ENCODE measurements around the gene BTD.

The BTD gene

DNA sequence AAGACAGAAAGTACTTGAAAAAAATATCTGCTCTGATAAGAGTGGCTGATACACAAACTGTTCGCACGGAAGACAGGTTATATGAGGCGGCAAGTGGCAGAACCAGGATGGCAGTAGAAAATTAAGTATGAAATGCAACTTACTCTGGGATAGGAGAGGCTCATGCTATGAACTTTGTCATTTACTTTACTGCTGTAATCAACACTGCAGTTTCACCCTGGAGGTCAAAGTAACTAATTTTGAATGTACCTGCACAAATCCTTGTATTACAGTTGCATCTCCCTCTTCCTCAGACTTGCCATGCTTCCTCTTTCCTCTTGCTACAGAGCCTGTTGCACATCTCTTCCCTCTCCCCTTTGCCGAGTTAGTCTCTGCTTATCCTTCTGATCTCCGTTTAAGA, 39.0 kb upstream of the BTD start:
- in situ Hi-C loops (cut with HindIII; ENCODE audit: low sequenced_read_pairs): no loop called here
- no peak for DNase-seq (ENCODE audit: low read depth)
- H3K4me3 ChIP-seq (ENCODE audit: low read depth, low read length): no peak overlapping the region
- TF ChIP-seq, protein P1, sequence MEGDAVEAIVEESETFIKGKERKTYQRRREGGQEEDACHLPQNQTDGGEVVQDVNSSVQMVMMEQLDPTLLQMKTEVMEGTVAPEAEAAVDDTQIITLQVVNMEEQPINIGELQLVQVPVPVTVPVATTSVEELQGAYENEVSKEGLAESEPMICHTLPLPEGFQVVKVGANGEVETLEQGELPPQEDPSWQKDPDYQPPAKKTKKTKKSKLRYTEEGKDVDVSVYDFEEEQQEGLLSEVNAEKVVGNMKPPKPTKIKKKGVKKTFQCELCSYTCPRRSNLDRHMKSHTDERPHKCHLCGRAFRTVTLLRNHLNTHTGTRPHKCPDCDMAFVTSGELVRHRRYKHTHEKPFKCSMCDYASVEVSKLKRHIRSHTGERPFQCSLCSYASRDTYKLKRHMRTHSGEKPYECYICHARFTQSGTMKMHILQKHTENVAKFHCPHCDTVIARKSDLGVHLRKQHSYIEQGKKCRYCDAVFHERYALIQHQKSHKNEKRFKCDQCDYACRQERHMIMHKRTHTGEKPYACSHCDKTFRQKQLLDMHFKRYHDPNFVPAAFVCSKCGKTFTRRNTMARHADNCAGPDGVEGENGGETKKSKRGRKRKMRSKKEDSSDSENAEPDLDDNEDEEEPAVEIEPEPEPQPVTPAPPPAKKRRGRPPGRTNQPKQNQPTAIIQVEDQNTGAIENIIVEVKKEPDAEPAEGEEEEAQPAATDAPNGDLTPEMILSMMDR (IDR thresholded peaks at IDR 0.05; ENCODE audit: low read depth, low read length, missing control alignments): no peak

DNA sequence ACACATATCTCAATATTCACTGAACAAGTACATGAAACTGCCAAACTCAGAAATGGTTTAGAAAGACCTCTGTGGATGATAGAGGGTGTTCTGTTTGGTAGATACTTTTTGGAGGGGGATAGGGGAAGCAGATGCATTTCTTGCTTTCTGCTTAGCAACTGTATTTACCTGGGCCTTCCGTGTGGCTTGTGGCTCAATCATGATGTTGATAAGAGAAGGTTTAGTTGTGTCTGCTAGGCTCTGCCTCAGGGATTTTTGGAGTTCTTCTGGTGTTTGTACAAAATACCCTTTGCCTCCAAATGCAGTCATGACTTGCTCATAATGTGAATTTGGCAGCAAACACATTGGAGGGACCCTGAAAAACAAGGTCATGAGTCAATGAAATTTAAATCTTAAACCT, 38.4 kb upstream of the BTD start:
- in situ Hi-C loops (cut with HindIII; ENCODE audit: low sequenced_read_pairs): no loop called here
- TF ChIP-seq, protein P1 (IDR thresholded peaks at IDR 0.05; ENCODE audit: low read depth, low read length, missing control alignments): no peak
- DNase-seq (ENCODE audit: low read depth): no peak
- H3K4me3 ChIP-seq (ENCODE audit: low read depth, low read length): no peak overlapping the region

DNA sequence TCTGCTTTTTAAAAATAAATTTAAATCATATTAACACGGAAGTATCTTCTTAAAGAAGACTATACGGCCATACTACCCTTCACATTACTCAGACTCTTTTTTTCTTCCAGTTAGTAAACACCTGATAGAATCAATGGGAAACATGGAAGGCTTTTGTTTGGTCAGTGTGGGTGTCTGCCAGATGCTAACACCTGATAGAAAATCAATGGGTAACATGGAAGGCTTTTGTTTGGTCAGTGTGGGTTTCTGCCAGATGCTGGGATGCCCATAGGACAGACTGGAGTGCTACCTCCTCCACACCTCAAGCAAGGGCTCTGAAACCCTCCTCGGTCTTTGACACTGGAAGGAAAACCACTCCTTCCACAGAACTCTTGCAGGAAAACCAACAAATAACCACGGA, 29.4 kb upstream of the BTD start:
- DNase-seq (ENCODE audit: low read depth): no peak
- H3K4me3 ChIP-seq (ENCODE audit: low read depth, low read length): no peak overlapping the region
- TF ChIP-seq, protein P1 (IDR thresholded peaks at IDR 0.05; ENCODE audit: low read depth, low read length, missing control alignments): no peak
- in situ Hi-C loops (cut with HindIII; ENCODE audit: low sequenced_read_pairs): no loop called here

DNA sequence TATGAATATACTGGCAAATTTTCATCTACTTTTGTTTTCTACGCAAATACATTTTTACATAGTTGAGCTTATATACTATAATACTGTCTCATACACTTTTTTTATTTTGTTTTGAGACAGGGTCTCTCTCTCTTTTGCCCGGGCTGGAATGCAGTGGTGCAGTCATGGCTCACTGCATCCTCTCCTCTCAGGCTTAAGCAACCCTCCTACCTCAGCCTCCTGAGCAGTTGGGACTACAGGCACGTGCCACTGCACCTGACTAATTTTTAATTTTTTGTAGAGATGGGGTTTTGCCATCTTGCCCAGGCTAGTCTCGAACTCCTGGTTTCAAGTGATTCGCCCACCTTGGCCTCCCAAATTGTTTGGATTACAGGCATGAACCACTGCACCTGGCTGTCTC, 26.1 kb upstream of the BTD start:
- TF ChIP-seq, protein P1 (IDR thresholded peaks at IDR 0.05; ENCODE audit: low read depth, low read length, missing control alignments): no peak

DNA sequence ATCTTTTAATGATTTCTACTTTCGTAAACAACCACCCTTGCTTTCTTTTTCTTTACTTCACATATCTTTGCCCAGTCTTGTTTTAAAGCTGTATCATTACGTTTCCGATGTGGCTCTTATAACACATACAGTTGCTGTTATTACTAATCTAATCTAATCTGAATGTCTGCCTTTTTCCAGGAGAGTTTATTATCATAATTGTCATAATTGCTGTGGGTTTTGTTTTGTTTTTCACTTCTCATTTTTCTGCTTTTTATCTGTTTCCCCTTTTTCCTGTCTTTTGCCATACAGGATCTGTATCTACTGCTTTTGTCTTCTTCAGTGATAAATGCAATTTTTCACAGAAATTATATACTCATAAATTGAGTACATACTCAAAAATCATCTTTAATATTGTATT, 25.1 kb upstream of the BTD start:
- TF ChIP-seq, protein P1 (IDR thresholded peaks at IDR 0.05; ENCODE audit: low read depth, low read length, missing control alignments): no peak
- in situ Hi-C loops (cut with HindIII; ENCODE audit: low sequenced_read_pairs): no loop called here
- H3K4me3 ChIP-seq (ENCODE audit: low read depth, low read length): no peak overlapping the region
- no peak for DNase-seq (ENCODE audit: low read depth)

More for the DNA sequence above, 26.1 kb upstream of the BTD start:
- no peak for DNase-seq (ENCODE audit: low read depth)
- in situ Hi-C loops (cut with HindIII; ENCODE audit: low sequenced_read_pairs): no loop called here
- H3K4me3 ChIP-seq (ENCODE audit: low read depth, low read length): no peak overlapping the region

DNA sequence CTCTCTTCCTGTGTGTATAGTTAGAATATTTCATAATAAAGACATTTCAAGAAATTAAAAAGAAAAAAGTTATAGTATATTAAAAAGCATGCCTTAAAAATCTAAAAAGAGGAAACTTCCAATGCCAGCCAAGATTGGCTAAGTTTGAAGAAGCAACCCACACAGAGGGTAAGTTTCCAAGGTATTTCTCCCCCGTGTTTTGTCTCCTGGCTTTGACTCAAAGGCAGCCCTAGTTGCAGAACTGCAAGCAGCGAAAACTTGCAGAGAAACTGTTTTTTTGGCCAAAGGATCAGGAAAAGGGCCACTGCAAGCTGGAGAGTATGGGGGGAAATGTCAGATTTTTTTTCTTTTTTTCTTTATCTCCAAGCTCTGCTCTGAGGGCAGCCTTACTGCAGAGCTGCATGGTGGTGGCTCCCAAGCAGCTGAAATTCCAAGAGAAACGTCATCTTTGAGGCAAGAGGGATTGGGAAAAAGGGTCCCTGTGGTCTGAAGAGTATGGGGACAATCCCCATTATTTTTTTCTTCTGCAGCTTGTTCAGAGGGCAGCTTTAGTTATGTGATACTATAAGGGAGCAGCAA, 23.2 kb upstream of the BTD start:
- in situ Hi-C loops (cut with HindIII; ENCODE audit: low sequenced_read_pairs): no loop called here
- TF ChIP-seq, protein P1 (IDR thresholded peaks at IDR 0.05; ENCODE audit: low read depth, low read length, missing control alignments): no peak
- no peak for DNase-seq (ENCODE audit: low read depth)
- no peak overlapping the region for H3K4me3 ChIP-seq (ENCODE audit: low read depth, low read length)

Data from astrocyte of the cerebellum (primary cell).